WTC11 (cell line): ENCODE results near the gene B4GALT2. TPM values are rescaled to one million over a fixed set of nuclear protein-coding genes. Genes with fewer than 3 reads are reported as not detected.

Source experiments
- ATF1 ChIP-seq: sonication (generic); formaldehyde crosslinking; IDR thresholded peaks from 2 replicates; pipeline ENCODE4 v1.8.1; 2023; ENCODE audit warnings: mild to moderate bottlenecking, moderate library complexity, missing genetic modification reagents
- EMX1 ChIP-seq: fragments of 250-450 bp; sonication (Bioruptor Pico); IDR thresholded peaks from 2 replicates; pipeline ENCODE4 v1.8.0; 2021; ENCODE audit warnings: mild to moderate bottlenecking
- GTF2I ChIP-seq: fragments of 250-450 bp; sonication (Bioruptor Pico); conservative IDR thresholded peaks from 2 replicates; pipeline ENCODE4 v1.4.0; 2021; ENCODE audit warnings: mild to moderate bottlenecking
- JAZF1 ChIP-seq: fragments of 250-450 bp; sonication (Bioruptor Pico); IDR thresholded peaks from 2 replicates; pipeline ENCODE4 v1.9.0; 2021; ENCODE audit warnings: moderate library complexity, mild to moderate bottlenecking, inconsistent platforms
- KAT7 ChIP-seq: sonication (generic); formaldehyde crosslinking; IDR thresholded peaks from 2 replicates; pipeline ENCODE4 v1.8.1; 2023; ENCODE audit warnings: missing genetic modification reagents, mild to moderate bottlenecking, borderline replicate concordance
- MAX ChIP-seq: sonication (generic); formaldehyde crosslinking; IDR thresholded peaks from 2 replicates; pipeline ENCODE4 v1.8.0; 2022; ENCODE audit warnings: mild to moderate bottlenecking, missing genetic modification reagents
- MYBL2 ChIP-seq: sonication (generic); formaldehyde crosslinking; IDR thresholded peaks from 2 replicates; pipeline ENCODE4 v1.8.1; 2023; ENCODE audit warnings: mild to moderate bottlenecking, moderate library complexity, missing genetic modification reagents
- NFYB ChIP-seq: sonication (generic); formaldehyde crosslinking; conservative IDR thresholded peaks from 2 replicates; pipeline ENCODE4 v1.8.0; 2022; ENCODE audit warnings: low read depth, missing genetic modification reagents
- NR1H2 ChIP-seq: sonication (generic); formaldehyde crosslinking; IDR thresholded peaks from 2 replicates; pipeline ENCODE4 v1.9.0; 2021; ENCODE audit warnings: mild to moderate bottlenecking, moderate library complexity, missing genetic modification reagents
- NR3C1 ChIP-seq: sonication (generic); formaldehyde crosslinking; conservative IDR thresholded peaks from 2 replicates; pipeline ENCODE4 v1.8.1; 2023; ENCODE audit warnings: low read depth, mild to moderate bottlenecking, missing genetic modification reagents
- OVOL2 ChIP-seq: fragments of 250-450 bp; sonication (Bioruptor Pico); IDR thresholded peaks from 2 replicates; pipeline ENCODE4 v1.9.0; 2021; ENCODE audit warnings: mild to moderate bottlenecking, borderline replicate concordance
- PRDM15 ChIP-seq: sonication (generic); formaldehyde crosslinking; IDR thresholded peaks from 2 replicates; pipeline ENCODE4 v1.8.0; 2022; ENCODE audit warnings: missing genetic modification reagents
- SMAD4 ChIP-seq: sonication (generic); formaldehyde crosslinking; IDR thresholded peaks from 2 replicates; pipeline ENCODE4 v1.8.0; 2022; ENCODE audit warnings: mild to moderate bottlenecking, missing genetic modification reagents
- ZNF138 ChIP-seq: sonication (generic); formaldehyde crosslinking; conservative IDR thresholded peaks from 2 replicates; pipeline ENCODE4 v1.8.1; 2022; ENCODE audit warnings: mild to moderate bottlenecking, moderate library complexity, missing genetic modification reagents
- ZNF281 ChIP-seq: sonication (generic); formaldehyde crosslinking; IDR thresholded peaks from 2 replicates; pipeline ENCODE4 v1.8.0; 2023; ENCODE audit warnings: mild to moderate bottlenecking, missing genetic modification reagents
- ZNF532 ChIP-seq: fragments of 250-450 bp; sonication (Bioruptor Pico); IDR thresholded peaks from 2 replicates; pipeline ENCODE4 v1.9.0; 2021; ENCODE audit warnings: mild to moderate bottlenecking, borderline replicate concordance
- total RNA-seq: library from RNA; stranded (reverse); gene quantifications from 3 replicates; pipeline ENCODE4 v1.2.3, GENCODE V29; 2021
- TF ChIP-seq, protein P1 (sequence below): sonication (generic); formaldehyde crosslinking; IDR thresholded peaks from 2 replicates; pipeline ENCODE4 v1.8.0; 2023; ENCODE audit warnings: missing genetic modification reagents, mild to moderate bottlenecking, borderline replicate concordance
- TF ChIP-seq, protein P2 (sequence below): sonication (generic); formaldehyde crosslinking; IDR thresholded peaks from 2 replicates; pipeline ENCODE4 v1.8.1; 2023; ENCODE audit warnings: mild to moderate bottlenecking, missing genetic modification reagents, moderate library complexity
- TF ChIP-seq, protein P3 (sequence below): fragments of 250-450 bp; sonication (Bioruptor Pico); IDR thresholded peaks from 2 replicates; pipeline ENCODE4 v2.1.2; 2022; ENCODE audit warnings: mild to moderate bottlenecking, moderate library complexity

Gene B4GALT2
- total RNA-seq, 1 experiment from 2014 or later: 66.7 TPM

GRCh38 chr1:43946236-43947060, 32.6 kb upstream of the B4GALT2 start, which contains the start of gene IPO13 (continued):
- TF ChIP-seq ZNF281 (CRISPR knock-in tag): no peak
- peak; percentile 98 for TF ChIP-seq MAX
- no peak for TF ChIP-seq JAZF1 (CRISPR knock-in tag)
- TF ChIP-seq NFYB (CRISPR knock-in tag): no peak
- no peak for TF ChIP-seq SMAD4 (CRISPR knock-in tag)
- no peak for TF ChIP-seq PRDM15 (CRISPR knock-in tag)
- TF ChIP-seq, protein P1, sequence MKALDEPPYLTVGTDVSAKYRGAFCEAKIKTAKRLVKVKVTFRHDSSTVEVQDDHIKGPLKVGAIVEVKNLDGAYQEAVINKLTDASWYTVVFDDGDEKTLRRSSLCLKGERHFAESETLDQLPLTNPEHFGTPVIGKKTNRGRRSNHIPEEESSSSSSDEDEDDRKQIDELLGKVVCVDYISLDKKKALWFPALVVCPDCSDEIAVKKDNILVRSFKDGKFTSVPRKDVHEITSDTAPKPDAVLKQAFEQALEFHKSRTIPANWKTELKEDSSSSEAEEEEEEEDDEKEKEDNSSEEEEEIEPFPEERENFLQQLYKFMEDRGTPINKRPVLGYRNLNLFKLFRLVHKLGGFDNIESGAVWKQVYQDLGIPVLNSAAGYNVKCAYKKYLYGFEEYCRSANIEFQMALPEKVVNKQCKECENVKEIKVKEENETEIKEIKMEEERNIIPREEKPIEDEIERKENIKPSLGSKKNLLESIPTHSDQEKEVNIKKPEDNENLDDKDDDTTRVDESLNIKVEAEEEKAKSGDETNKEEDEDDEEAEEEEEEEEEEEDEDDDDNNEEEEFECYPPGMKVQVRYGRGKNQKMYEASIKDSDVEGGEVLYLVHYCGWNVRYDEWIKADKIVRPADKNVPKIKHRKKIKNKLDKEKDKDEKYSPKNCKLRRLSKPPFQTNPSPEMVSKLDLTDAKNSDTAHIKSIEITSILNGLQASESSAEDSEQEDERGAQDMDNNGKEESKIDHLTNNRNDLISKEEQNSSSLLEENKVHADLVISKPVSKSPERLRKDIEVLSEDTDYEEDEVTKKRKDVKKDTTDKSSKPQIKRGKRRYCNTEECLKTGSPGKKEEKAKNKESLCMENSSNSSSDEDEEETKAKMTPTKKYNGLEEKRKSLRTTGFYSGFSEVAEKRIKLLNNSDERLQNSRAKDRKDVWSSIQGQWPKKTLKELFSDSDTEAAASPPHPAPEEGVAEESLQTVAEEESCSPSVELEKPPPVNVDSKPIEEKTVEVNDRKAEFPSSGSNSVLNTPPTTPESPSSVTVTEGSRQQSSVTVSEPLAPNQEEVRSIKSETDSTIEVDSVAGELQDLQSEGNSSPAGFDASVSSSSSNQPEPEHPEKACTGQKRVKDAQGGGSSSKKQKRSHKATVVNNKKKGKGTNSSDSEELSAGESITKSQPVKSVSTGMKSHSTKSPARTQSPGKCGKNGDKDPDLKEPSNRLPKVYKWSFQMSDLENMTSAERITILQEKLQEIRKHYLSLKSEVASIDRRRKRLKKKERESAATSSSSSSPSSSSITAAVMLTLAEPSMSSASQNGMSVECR (CRISPR knock-in tag): 0 out of 2 replicates have a peak, but pooled peaks have one; percentile 39
- TF ChIP-seq ZNF138 (CRISPR knock-in tag): no peak
- TF ChIP-seq, protein P2, sequence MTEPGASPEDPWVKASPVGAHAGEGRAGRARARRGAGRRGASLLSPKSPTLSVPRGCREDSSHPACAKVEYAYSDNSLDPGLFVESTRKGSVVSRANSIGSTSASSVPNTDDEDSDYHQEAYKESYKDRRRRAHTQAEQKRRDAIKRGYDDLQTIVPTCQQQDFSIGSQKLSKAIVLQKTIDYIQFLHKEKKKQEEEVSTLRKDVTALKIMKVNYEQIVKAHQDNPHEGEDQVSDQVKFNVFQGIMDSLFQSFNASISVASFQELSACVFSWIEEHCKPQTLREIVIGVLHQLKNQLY (CRISPR knock-in tag): 0 out of 2 replicates have a peak, but pooled peaks have one; percentile 60
- TF ChIP-seq OVOL2: no peak
- TF ChIP-seq, protein P3, sequence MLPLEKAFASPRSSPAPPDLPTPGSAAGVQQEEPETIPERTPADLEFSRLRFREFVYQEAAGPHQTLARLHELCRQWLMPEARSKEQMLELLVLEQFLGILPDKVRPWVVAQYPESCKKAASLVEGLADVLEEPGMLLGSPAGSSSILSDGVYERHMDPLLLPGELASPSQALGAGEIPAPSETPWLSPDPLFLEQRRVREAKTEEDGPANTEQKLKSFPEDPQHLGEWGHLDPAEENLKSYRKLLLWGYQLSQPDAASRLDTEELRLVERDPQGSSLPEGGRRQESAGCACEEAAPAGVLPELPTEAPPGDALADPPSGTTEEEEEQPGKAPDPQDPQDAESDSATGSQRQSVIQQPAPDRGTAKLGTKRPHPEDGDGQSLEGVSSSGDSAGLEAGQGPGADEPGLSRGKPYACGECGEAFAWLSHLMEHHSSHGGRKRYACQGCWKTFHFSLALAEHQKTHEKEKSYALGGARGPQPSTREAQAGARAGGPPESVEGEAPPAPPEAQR (CRISPR knock-in tag): no peak
- TF ChIP-seq ZNF532: no peak
- TF ChIP-seq GTF2I (CRISPR knock-in tag): no peak
- TF ChIP-seq EMX1 (CRISPR knock-in tag): no peak
- no peak for TF ChIP-seq NR3C1 (CRISPR knock-in tag)
- TF ChIP-seq ATF1 (CRISPR knock-in tag): no peak
- no peak for TF ChIP-seq NR1H2 (CRISPR knock-in tag)
- TF ChIP-seq KAT7 (CRISPR knock-in tag): no peak
- peak; percentile 71; the same call in 1 of the 2 replicates for TF ChIP-seq MYBL2 (CRISPR knock-in tag)
